Endothelial cell of umbilical vein (primary cell): ENCODE data around the gene CYREN. TPM values are rescaled to one million over a fixed set of nuclear protein-coding genes. Genes with fewer than 3 reads are reported as not detected.

ENCODE experiments used
- BruUV-seq: library from RNA; stranded (reverse); fragments of 400-500 nt; replicated peaks from 2 replicates; lab custom pipeline; 2021; lab: Mats Ljungman, UMichigan
- CTCF ChIA-PET: fragments of 300-600, 350-600 bp; sonication (Branson Sonifier 250); formaldehyde crosslinking; loops from one replicate; lab custom pipeline; 2021; ENCODE audit warnings: antibody characterized with exemption, inconsistent platforms; lab: Charles Lee
- POLR2A ChIA-PET: fragments of 300-600, 350-600 bp; sonication (Branson Sonifier 250); formaldehyde crosslinking; loops from one replicate; lab custom pipeline; 2021; ENCODE audit warnings: antibody characterized with exemption, inconsistent platforms; lab: Charles Lee
- DNase-seq: peaks from one replicate; pipeline ENCODE4 v3.0.0-alpha.2; 2011; ENCODE audit warnings: low read depth, low spot score
- FAIRE-seq: peaks from 2 replicates; lab custom pipeline; 2011; peaks lifted over from hg19 to GRCh38; lab: Jason Lieb, UNC
- H2AFZ ChIP-seq: 2 replicates; pipeline ENCODE4 v1.6.0; 2012; ENCODE audit warnings: low read depth, low read length, control low read depth, inconsistent platforms
- H3K27ac ChIP-seq: 2 replicates; pipeline ENCODE4 v1.5.1; 2011; ENCODE audit warnings: low read depth, mild to moderate bottlenecking, control low read depth, low read length, moderate library complexity; ENCODE audit not compliant: insufficient read depth
- H3K27me3 ChIP-seq, 2 experiments: 2 replicates each; pipeline versions ENCODE4 v1.6.0 to v1.6.1; 2011; ENCODE audit warnings: low read length in 2 of 2, mixed read lengths in 1 of 2; ENCODE audit not compliant: control insufficient read depth in 2 of 2, insufficient read depth in 2 of 2
- H3K36me3 ChIP-seq, 2 experiments: 2 replicates in 1 of 2; 3 replicates in 1 of 2; pipeline ENCODE4 v1.5.1; 2011; ENCODE audit warnings: low read length in 2 of 2, mild to moderate bottlenecking in 1 of 2, moderate library complexity in 1 of 2; ENCODE audit not compliant: control insufficient read depth in 2 of 2, insufficient read depth in 2 of 2; ENCODE audit errors: extremely low read depth in 1 of 2
- H3K4me1 ChIP-seq: 3 replicates; pipeline ENCODE4 v1.5.1; 2011; ENCODE audit warnings: mild to moderate bottlenecking, low read length; ENCODE audit not compliant: control insufficient read depth, insufficient read depth; ENCODE audit errors: extremely low read depth
- H3K4me2 ChIP-seq: 2 replicates; pipeline ENCODE4 v1.6.1; 2011; ENCODE audit warnings: low read length, control low read depth, mixed read lengths; ENCODE audit not compliant: insufficient read depth
- H3K4me3 ChIP-seq, 3 experiments: fragments of 200-600 bp in 1 of 3; sonication (generic), shearing (Covaris generic) in 1 of 3; replicated peaks in 1 of 3; 2 replicates each; pipeline ENCODE4 v1.5.1; 2011 to 2016; ENCODE audit warnings: control low read depth in 3 of 3, low read length in 3 of 3, mild to moderate bottlenecking in 2 of 3, inconsistent platforms in 1 of 3, low read depth in 1 of 3, moderate library complexity in 1 of 3; ENCODE audit not compliant: insufficient read depth in 1 of 3
- H3K79me2 ChIP-seq: 2 replicates; pipeline ENCODE4 v1.6.0; 2012; ENCODE audit warnings: low read length, inconsistent platforms; ENCODE audit not compliant: control insufficient read depth, insufficient read depth
- H3K9ac ChIP-seq: replicated peaks from 2 replicates; pipeline ENCODE3; 2011; ENCODE audit warnings: low read length, control low read depth; ENCODE audit not compliant: insufficient read depth; ENCODE audit errors: extremely low read depth
- H3K9me1 ChIP-seq: replicated peaks from 3 replicates; pipeline ENCODE4 v1.6.0; 2011; ENCODE audit warnings: mild to moderate bottlenecking, low read length; ENCODE audit not compliant: control insufficient read depth, insufficient read depth; ENCODE audit errors: extremely low read depth
- H3K9me3 ChIP-seq: replicated peaks from 2 replicates; pipeline ENCODE4 v1.5.1; 2012; ENCODE audit warnings: low read length, inconsistent platforms; ENCODE audit not compliant: control insufficient read depth, insufficient read depth
- H4K20me1 ChIP-seq: replicated peaks from 2 replicates; pipeline ENCODE3; 2011; ENCODE audit warnings: mild to moderate bottlenecking, low read length; ENCODE audit not compliant: control insufficient read depth, insufficient read depth; ENCODE audit errors: extremely low read depth
- CTCF ChIP-seq, 2 donors: IDR thresholded peaks; 1 replicate in 1 of 2; 2 replicates in 1 of 2; pipeline ENCODE4 v1.5.1; 2011; ENCODE audit warnings: low read length in 2 of 2, mild to moderate bottlenecking in 2 of 2, moderate library complexity in 2 of 2, control low read depth in 1 of 2, inconsistent platforms in 1 of 2, low read depth in 1 of 2; ENCODE audit not compliant: insufficient read depth in 1 of 2; ENCODE audit errors: extremely low read depth in 1 of 2
- EZH2 ChIP-seq: IDR thresholded peaks from 2 replicates; pipeline ENCODE4 v1.6.1; 2012; ENCODE audit warnings: borderline replicate concordance, low read depth, mild to moderate bottlenecking, moderate library complexity, low read length, inconsistent platforms; ENCODE audit not compliant: severe bottlenecking
- FOS ChIP-seq: IDR thresholded peaks from 2 replicates; pipeline ENCODE4 v1.6.1; 2011; ENCODE audit warnings: mild to moderate bottlenecking, low read length, moderate library complexity, borderline replicate concordance; ENCODE audit not compliant: insufficient read depth
- GATA2 ChIP-seq: IDR thresholded peaks from 2 replicates; pipeline ENCODE4 v1.7.0; 2011; ENCODE audit warnings: low read depth, mild to moderate bottlenecking, moderate library complexity, mixed read lengths, low read length; ENCODE audit not compliant: insufficient read length, insufficient read depth
- JUN ChIP-seq: IDR thresholded peaks from 2 replicates; pipeline ENCODE4 v1.6.1; 2011; ENCODE audit warnings: borderline replicate concordance, low read depth; ENCODE audit not compliant: insufficient read length, insufficient read depth
- MAX ChIP-seq: IDR thresholded peaks from 2 replicates; pipeline ENCODE4 v1.6.1; 2011; ENCODE audit not compliant: insufficient read depth, insufficient read length
- MYC ChIP-seq: IDR thresholded peaks from one replicate; pipeline ENCODE4 v1.6.1; 2011; ENCODE audit warnings: mild to moderate bottlenecking, low read depth, low read length
- POLR2A ChIP-seq: IDR thresholded peaks from 2 replicates; pipeline ENCODE4 v1.6.1; 2012; ENCODE audit warnings: low read depth, mild to moderate bottlenecking, control low read depth, low read length
- POLR2AphosphoS5 ChIP-seq: IDR thresholded peaks from 2 replicates; pipeline ENCODE4 v1.6.1; 2012; ENCODE audit warnings: low read depth, mild to moderate bottlenecking, control low read depth, low read length, moderate library complexity; ENCODE audit not compliant: insufficient read depth
- dilution Hi-C: fragments of 300-500 bp; cut with MboI; formaldehyde crosslinking; loops from one replicate; pipeline ENCODE4 v1.15.0; 2019; ENCODE audit warnings: low sequenced_read_pairs; ENCODE audit not compliant: extremely low pct_ligation_motif_present
- intact Hi-C: fragments of 100-400 bp; cut with micrococcal nuclease; formaldehyde crosslinking; loops from one replicate; pipeline ENCODE4 v1.10.0; 2022
- polyA plus RNA-seq, 4 experiments: library from polyadenylated mRNA; depleted of rRNA in 3 of 4; stranded (reverse) in 3 of 4; unstranded in 1 of 4; fragments of >200 nt; gene quantifications; 2 replicates each; pipeline versions ENCODE4 v1.2.1 to v1.2.3, GENCODE V29; 2011 to 2012; ENCODE audit warnings: missing spikeins in 1 of 4
- total RNA-seq: library from RNA; stranded (reverse); gene quantifications from 2 replicates; pipeline ENCODE4 v1.2.3, GENCODE V29; 2021

The CYREN gene
- total and polyA plus RNA-seq, 2 donors (not counting 3 experiments of a cell fraction or from before 2014, with no cell fraction given): 19.1 to 30.8 TPM

GRCh38 chr7:135197343-135197742 is 26.8 kb upstream of the CYREN start:
- no peaks in the 10 kb centered on the region for H3K27me3 ChIP-seq
- no peak overlapping the region for H3K4me2 ChIP-seq
- no peaks in the 10 kb centered on the region for H4K20me1 ChIP-seq
- H3K9me3 ChIP-seq: no peaks in the 10 kb centered on the region
- H3K27ac ChIP-seq: no peak overlapping the region
- FAIRE-seq: no peak
- ChIA-PET POLR2A (no interaction called here), CTCF (no interaction called here)
- H3K9me1 ChIP-seq: no peaks in the 10 kb centered on the region
- no peaks in the 10 kb centered on the region for H3K4me1 ChIP-seq
- H3K4me3 ChIP-seq: no peak overlapping the region
- no peak overlapping the region for H2AFZ ChIP-seq
- no peak overlapping the region for H3K9ac ChIP-seq
- BruUV-seq: no TSS peak
- TF ChIP-seq CTCF (IDR thresholded peaks at IDR 0.05; ENCODE audit: extremely low read depth in 1 of 2, insufficient read depth in 1 of 2, low read depth in 1 of 2, low read length in 2 of 2) (no peak), JUN (no peak), MAX (no peak), POLR2A (no peak), POLR2AphosphoS5 (no peak), EZH2 (no peak), GATA2 (no peak), MYC (no peak), FOS (no peak)
- DNase-seq: no peak
- intact Hi-C loops (no loop called here), dilution Hi-C loops (no loop called here)
- peaks cover 2 to 4% of the 10 kb centered on the region in 2 experiments for H3K36me3 ChIP-seq
- H3K79me2 ChIP-seq: no peaks in the 10 kb centered on the region
